ENCODE results near the gene ADGRB3.

GRCh38 chr6:68880050-68880813, 245.2 kb downstream of the ADGRB3 start:
- TF ChIP-seq, protein P1, sequence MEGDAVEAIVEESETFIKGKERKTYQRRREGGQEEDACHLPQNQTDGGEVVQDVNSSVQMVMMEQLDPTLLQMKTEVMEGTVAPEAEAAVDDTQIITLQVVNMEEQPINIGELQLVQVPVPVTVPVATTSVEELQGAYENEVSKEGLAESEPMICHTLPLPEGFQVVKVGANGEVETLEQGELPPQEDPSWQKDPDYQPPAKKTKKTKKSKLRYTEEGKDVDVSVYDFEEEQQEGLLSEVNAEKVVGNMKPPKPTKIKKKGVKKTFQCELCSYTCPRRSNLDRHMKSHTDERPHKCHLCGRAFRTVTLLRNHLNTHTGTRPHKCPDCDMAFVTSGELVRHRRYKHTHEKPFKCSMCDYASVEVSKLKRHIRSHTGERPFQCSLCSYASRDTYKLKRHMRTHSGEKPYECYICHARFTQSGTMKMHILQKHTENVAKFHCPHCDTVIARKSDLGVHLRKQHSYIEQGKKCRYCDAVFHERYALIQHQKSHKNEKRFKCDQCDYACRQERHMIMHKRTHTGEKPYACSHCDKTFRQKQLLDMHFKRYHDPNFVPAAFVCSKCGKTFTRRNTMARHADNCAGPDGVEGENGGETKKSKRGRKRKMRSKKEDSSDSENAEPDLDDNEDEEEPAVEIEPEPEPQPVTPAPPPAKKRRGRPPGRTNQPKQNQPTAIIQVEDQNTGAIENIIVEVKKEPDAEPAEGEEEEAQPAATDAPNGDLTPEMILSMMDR (IDR thresholded peaks at IDR 0.05) = no peak
- no peak for TF ChIP-seq POLR2A (IDR thresholded peaks at IDR 0.05)
- no peak for TF ChIP-seq EP300 (IDR thresholded peaks at IDR 0.05)

Data from upper lobe of left lung (tissue), 4 donors.